H7 (cell line): ENCODE data around the gene KCNJ16. TPM values are rescaled to one million over a fixed set of nuclear protein-coding genes. Genes with fewer than 3 reads are reported as not detected.

Experiments used
- DNase-seq: peaks from one replicate; pipeline ENCODE4 v3.0.0; 2012
- H3K27me3 ChIP-seq: 2 replicates; pipeline ENCODE4 v1.6.0; 2011; ENCODE audit warnings: mild to moderate bottlenecking, low read length; ENCODE audit not compliant: control insufficient read depth, insufficient read depth
- H3K36me3 ChIP-seq: replicated peaks from 2 replicates; pipeline ENCODE4 v1.5.1; 2011; ENCODE audit warnings: low read length; ENCODE audit not compliant: control insufficient read depth, insufficient read depth
- H3K4me3 ChIP-seq: 2 replicates; pipeline ENCODE4 v1.5.1; 2011; ENCODE audit warnings: low read depth, mild to moderate bottlenecking, control low read depth, low read length, moderate library complexity; ENCODE audit not compliant: insufficient read depth
- total RNA-seq: library from RNA; depleted of rRNA; stranded (reverse); fragments of >200 nt; shearing (Covaris generic); gene quantifications from 2 replicates; pipeline ENCODE4 v1.2.3, GENCODE V29; 2014

The KCNJ16 gene
- total RNA-seq, 1 experiment from 2014 or later: 0.76 TPM

- Histone ChIP-seq H3K27me3 (no peaks in the 10 kb centered on the region), H3K4me3 (no peak overlapping the region), H3K36me3 (no peaks in the 10 kb centered on the region)
- DNase-seq: no peak
These were observed 1.2 kb downstream of the KCNJ16 start for GRCh38 chr17:70076189-70076588.

GRCh38 chr17:70076831-70077230 lies 1.8 kb downstream of the KCNJ16 start:
- H3K27me3 ChIP-seq: no peaks in the 10 kb centered on the region
- no peak for DNase-seq
- H3K36me3 ChIP-seq: no peaks in the 10 kb centered on the region
- H3K4me3 ChIP-seq: no peak overlapping the region

- no peaks in the 10 kb centered on the region for H3K27me3 ChIP-seq
- no peak overlapping the region for H3K4me3 ChIP-seq
- no peak for DNase-seq
- no peaks in the 10 kb centered on the region for H3K36me3 ChIP-seq
These were observed 3.5 kb downstream of the KCNJ16 start for GRCh38 chr17:70078549-70078948.

GRCh38 chr17:70078994-70079531 lies 4.0 kb downstream of the KCNJ16 start:
- DNase-seq: no peak
- Histone ChIP-seq H3K4me3 (no peak overlapping the region), H3K27me3 (no peaks in the 10 kb centered on the region), H3K36me3 (no peaks in the 10 kb centered on the region)

- H3K36me3 ChIP-seq: no peaks in the 10 kb centered on the region
- H3K27me3 ChIP-seq: no peaks in the 10 kb centered on the region
- H3K4me3 ChIP-seq: no peak overlapping the region
- no peak for DNase-seq
These were observed 5.7 kb downstream of the KCNJ16 start for GRCh38 chr17:70080541-70081347.

- Histone ChIP-seq H3K36me3 (no peaks in the 10 kb centered on the region), H3K27me3 (no peaks in the 10 kb centered on the region), H3K4me3 (no peak overlapping the region)
- DNase-seq: no peak
These were observed 6.9 kb downstream of the KCNJ16 start for GRCh38 chr17:70081885-70082284.

- no peaks in the 10 kb centered on the region for H3K36me3 ChIP-seq
- H3K4me3 ChIP-seq: no peak overlapping the region
- DNase-seq: peak; percentile 13
- no peaks in the 10 kb centered on the region for H3K27me3 ChIP-seq
These were observed 9.5 kb downstream of the KCNJ16 start for GRCh38 chr17:70084476-70084875.

- no peak for DNase-seq
- Histone ChIP-seq H3K4me3 (no peak overlapping the region), H3K36me3 (no peaks in the 10 kb centered on the region)
These were observed 11.5 kb downstream of the KCNJ16 start for GRCh38 chr17:70086516-70086915.

GRCh38 chr17:70089513-70090148 lies 14.6 kb downstream of the KCNJ16 start:
- H3K27me3 ChIP-seq: no peaks in the 10 kb centered on the region
- H3K36me3 ChIP-seq: no peaks in the 10 kb centered on the region
- no peak overlapping the region for H3K4me3 ChIP-seq
- no peak for DNase-seq

More at GRCh38 chr17:70086516-70086915, 11.5 kb downstream of the KCNJ16 start:
- H3K27me3 ChIP-seq: no peaks in the 10 kb centered on the region

GRCh38 chr17:70091005-70091568 lies 16.1 kb downstream of the KCNJ16 start:
- Histone ChIP-seq H3K36me3 (no peaks in the 10 kb centered on the region), H3K4me3 (no peak overlapping the region), H3K27me3 (no peaks in the 10 kb centered on the region)
- DNase-seq: no peak

- DNase-seq: no peak
- Histone ChIP-seq H3K4me3 (no peak overlapping the region), H3K27me3 (no peaks in the 10 kb centered on the region), H3K36me3 (no peaks in the 10 kb centered on the region)
These were observed 16.7 kb downstream of the KCNJ16 start for GRCh38 chr17:70091696-70092095.

- Histone ChIP-seq H3K36me3 (no peaks in the 10 kb centered on the region), H3K4me3 (no peak overlapping the region), H3K27me3 (no peaks in the 10 kb centered on the region)
- DNase-seq: no peak
These were observed 18.1 kb downstream of the KCNJ16 start for GRCh38 chr17:70093163-70093562.

- no peaks in the 10 kb centered on the region for H3K27me3 ChIP-seq
- H3K4me3 ChIP-seq: no peak overlapping the region
- DNase-seq: no peak
- no peaks in the 10 kb centered on the region for H3K36me3 ChIP-seq
These were observed 20.4 kb downstream of the KCNJ16 start for GRCh38 chr17:70095455-70095854.

- Histone ChIP-seq H3K4me3 (no peak overlapping the region), H3K36me3 (no peaks in the 10 kb centered on the region), H3K27me3 (no peaks in the 10 kb centered on the region)
- DNase-seq: no peak
These were observed 21.8 kb downstream of the KCNJ16 start for GRCh38 chr17:70096861-70097260.

GRCh38 chr17:70098030-70098429 lies 23.0 kb downstream of the KCNJ16 start:
- Histone ChIP-seq H3K27me3 (no peaks in the 10 kb centered on the region), H3K36me3 (no peaks in the 10 kb centered on the region), H3K4me3 (no peak overlapping the region)
- no peak for DNase-seq
